ENCODE data around the gene ALDH1B1.

The ALDH1B1 gene

DNA sequence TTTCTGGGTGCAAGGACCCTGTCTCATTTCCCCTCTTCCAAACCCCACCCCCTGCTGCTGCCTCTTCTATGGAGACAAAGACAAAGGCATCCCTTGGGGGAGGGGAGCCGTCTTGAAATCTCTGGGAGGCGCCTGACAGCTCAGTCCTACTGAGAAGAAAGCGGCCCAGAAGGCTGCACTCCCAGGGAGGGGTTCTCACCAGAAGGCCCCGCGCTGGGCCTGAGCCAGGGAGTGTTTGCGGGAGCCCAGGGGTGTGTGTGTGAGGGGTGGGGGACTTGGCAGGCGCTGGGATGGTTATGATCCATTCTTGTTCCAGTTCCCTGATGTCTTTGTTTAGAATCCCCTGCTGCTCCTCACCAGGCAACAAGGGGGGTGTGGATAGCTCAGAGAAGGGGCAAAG is 45.7 kb upstream of the ALDH1B1 start:
- TF ChIP-seq, protein P1, sequence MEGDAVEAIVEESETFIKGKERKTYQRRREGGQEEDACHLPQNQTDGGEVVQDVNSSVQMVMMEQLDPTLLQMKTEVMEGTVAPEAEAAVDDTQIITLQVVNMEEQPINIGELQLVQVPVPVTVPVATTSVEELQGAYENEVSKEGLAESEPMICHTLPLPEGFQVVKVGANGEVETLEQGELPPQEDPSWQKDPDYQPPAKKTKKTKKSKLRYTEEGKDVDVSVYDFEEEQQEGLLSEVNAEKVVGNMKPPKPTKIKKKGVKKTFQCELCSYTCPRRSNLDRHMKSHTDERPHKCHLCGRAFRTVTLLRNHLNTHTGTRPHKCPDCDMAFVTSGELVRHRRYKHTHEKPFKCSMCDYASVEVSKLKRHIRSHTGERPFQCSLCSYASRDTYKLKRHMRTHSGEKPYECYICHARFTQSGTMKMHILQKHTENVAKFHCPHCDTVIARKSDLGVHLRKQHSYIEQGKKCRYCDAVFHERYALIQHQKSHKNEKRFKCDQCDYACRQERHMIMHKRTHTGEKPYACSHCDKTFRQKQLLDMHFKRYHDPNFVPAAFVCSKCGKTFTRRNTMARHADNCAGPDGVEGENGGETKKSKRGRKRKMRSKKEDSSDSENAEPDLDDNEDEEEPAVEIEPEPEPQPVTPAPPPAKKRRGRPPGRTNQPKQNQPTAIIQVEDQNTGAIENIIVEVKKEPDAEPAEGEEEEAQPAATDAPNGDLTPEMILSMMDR (IDR thresholded peaks at IDR 0.05; ENCODE audit: control extremely low read depth, extremely low read depth, low read depth, missing control alignments) = no peak
- POLR2A ChIA-PET = no interaction called here

DNA sequence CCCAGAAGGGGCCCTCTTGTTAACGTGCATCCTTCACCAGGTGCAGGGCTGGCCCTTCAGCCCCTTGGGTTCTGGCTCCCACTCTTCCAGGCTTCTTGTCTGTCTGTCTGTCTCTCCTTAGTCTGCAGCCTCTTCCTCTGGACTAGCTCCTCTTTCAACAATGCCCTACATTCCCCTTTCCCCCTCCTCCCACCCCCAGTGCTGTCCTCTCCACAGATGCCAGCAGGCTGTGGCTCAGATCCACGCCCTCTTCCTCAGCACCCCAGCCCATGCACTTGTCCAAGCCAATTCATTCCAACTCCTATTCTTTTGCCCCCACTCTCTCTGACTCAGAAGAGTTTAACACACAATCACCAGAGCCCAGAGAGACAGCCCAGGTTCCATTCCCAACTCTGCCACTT is 45.2 kb upstream of the ALDH1B1 start:
- TF ChIP-seq, protein P1 (IDR thresholded peaks at IDR 0.05; ENCODE audit: control extremely low read depth, extremely low read depth, low read depth, missing control alignments) = no peak
- no peak for DNase-seq (ENCODE audit: extremely low spot score)
- ChIA-PET CTCF (no interaction called here), POLR2A (no interaction called here)

More for the DNA sequence above, 45.7 kb upstream of the ALDH1B1 start:
- DNase-seq (ENCODE audit: extremely low spot score) = no peak
- CTCF ChIA-PET = no interaction called here

DNA sequence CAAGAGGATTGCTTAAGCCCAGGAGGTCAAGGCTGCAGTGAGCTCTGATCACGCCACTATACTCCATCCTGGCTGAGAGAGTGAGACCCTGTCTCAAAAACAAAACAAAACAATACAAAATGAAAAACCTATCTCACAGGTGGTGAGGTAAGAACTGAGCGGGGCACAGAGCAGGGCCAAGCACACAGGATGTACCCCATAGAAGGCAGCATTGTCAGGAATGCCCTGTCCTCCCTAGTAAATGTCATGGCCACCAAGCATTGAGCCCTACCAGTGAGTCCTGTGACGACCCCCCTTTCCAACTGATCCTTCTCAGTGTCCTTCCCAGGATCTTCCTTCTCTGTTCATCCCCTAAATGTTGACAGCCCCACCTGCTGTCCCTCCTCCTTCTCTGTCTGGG is 44.6 kb upstream of the ALDH1B1 start:
- no peak for DNase-seq (ENCODE audit: extremely low spot score)
- POLR2A ChIA-PET = no interaction called here
- CTCF ChIA-PET = no interaction called here
- TF ChIP-seq, protein P1 (IDR thresholded peaks at IDR 0.05; ENCODE audit: control extremely low read depth, extremely low read depth, low read depth, missing control alignments) = no peak

DNA sequence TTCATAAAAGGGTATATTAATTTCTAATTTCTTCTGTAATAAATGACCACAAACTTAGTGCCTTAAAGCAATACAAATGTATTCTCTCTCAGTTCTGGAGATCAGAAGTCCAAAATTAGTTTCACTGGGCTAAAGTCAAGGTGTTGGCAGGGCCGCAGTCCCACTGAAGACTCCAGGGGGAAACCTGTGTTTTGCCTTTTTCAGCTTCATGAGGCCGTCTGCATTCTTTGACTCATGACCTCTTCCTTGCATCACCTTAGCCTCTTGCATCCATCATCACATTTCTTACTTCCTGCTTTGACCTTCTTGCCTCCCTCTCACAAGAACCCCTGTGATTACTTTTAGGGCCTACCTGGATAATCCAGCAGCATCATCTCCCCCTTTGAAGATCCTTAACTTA is 42.0 kb upstream of the ALDH1B1 start:
- TF ChIP-seq, protein P1 (IDR thresholded peaks at IDR 0.05; ENCODE audit: control extremely low read depth, extremely low read depth, low read depth, missing control alignments) = no peak
- ChIA-PET POLR2A (no interaction called here), CTCF (no interaction called here)
- no peak for DNase-seq (ENCODE audit: extremely low spot score)

DNA sequence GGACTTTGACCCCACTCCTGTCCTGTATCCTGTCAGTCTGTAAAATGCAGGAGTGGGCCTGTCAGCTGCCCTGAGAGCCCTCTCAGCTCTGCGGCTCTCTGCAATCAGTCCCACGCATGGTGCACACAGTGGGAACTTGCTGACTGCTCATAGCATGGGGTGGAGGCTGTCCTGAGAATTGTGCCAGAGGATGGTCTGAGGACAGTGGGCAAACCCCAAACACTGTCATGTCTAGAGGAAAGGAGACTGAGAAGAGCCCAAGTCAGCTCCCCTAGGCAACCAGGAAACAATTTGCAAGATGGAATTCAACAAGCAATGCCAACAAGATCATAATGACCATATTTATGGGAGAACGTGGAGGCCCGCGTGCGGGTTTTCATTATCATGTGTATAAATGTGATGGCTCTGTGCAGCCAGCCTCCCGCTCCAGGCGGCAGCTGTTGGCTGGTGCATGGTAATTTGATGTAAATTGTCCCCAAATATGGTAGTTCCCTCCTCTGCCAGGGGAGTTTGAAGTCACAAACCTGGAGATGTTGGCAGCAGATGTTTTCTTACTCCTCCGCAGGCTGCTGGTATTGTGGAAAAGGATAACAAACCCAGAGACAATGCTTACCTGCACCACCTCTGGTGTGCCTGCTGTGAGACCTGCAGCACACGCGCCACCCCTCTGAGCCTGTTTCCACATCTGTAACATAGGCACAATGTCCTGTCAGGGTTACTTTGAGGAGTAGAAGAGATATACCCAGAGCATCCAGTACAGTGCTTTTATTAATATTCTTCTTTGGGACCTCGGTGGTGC is 39.8 kb upstream of the ALDH1B1 start:
- no peak for DNase-seq (ENCODE audit: extremely low spot score)
- CTCF ChIA-PET = interaction anchor here (2.2 kb wide), 1 partner anchor 11 kb away, joined by 7 read pairs; no protein-coding TSS in a partner anchor
- POLR2A ChIA-PET = no interaction called here
- TF ChIP-seq, protein P1 (IDR thresholded peaks at IDR 0.05; ENCODE audit: control extremely low read depth, extremely low read depth, low read depth, missing control alignments) = no peak

DNA sequence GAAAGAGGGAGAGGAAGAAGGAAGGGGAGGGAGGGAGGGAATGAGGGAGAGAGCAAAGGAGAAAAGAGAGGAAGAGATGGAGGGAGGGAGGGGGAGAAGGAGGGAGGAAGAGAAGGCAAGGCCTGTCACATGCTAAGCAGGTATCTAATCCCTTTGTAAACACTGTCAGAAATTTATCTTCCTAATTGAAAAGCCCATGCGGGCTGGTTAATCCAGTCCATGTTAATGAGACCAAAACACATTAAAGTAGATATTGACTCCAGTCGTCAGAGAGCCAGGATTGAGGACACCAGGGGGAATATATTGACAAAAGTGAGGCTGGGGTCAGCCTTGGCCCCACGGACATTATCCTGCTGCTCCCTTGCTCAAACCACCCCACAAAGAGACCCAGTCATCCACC is 37.4 kb upstream of the ALDH1B1 start:
- ChIA-PET POLR2A (no interaction called here), CTCF (no interaction called here)
- DNase-seq (ENCODE audit: extremely low spot score) = no peak
- TF ChIP-seq, protein P1 (IDR thresholded peaks at IDR 0.05; ENCODE audit: control extremely low read depth, extremely low read depth, low read depth, missing control alignments) = no peak
